A549 (cell line): Measurements from ENCODE around the gene TMCO4.

Experiments used
- CTCF ChIP-seq: fragments of >200 bp; sonication (Bioruptor Twin); formaldehyde crosslinking; IDR thresholded peaks from 3 replicates; pipeline ENCODE4 v1.5.1; 2016
- POLR2A ChIP-seq: IDR thresholded peaks from 2 replicates; pipeline ENCODE4 v1.6.1; 2012; ENCODE audit warnings: mild to moderate bottlenecking, low read length
- SREBF2 ChIP-seq: fragments of 450-650 bp; IDR thresholded peaks from 2 replicates; pipeline ENCODE4 v1.6.1; 2014; ENCODE audit warnings: mild to moderate bottlenecking, moderate library complexity
- ZFP36 ChIP-seq: fragments of 450-650 bp; IDR thresholded peaks from 2 replicates; pipeline ENCODE4 v1.6.1; 2014; ENCODE audit warnings: borderline replicate concordance; ENCODE audit not compliant: partially characterized antibody

GRCh38 chr1:19717467-19717866 is 82.2 kb downstream of the TMCO4 start:
- no peak for TF ChIP-seq CTCF
- TF ChIP-seq SREBF2: no peak
- TF ChIP-seq POLR2A: no peak
- TF ChIP-seq ZFP36: no peak
